Left cardiac atrium (tissue), 4 donors: ENCODE measurements around the gene ARHGAP5. TPM values are rescaled to one million over a fixed set of nuclear protein-coding genes. Genes with fewer than 3 reads are reported as not detected.

Source experiments
- ATAC-seq, 2 donors: fragments of 200-7000 bp; cut with Tn5 transposase; one replicate each; pipeline ENCODE4 v1.9.1; 2020; ENCODE audit warnings: mild to moderate bottlenecking in 2 of 2, moderate library complexity in 2 of 2
- DNase-seq: peaks from one replicate; pipeline ENCODE4 v3.0.0-alpha.2; 2020
- intact Hi-C, 2 donors: fragments of 100-400 bp; cut with DNase I; formaldehyde crosslinking; loops; one replicate each; pipeline versions ENCODE4 v1.14.1 to v1.15.1; 2022 to 2023
- long read RNA-seq: library from polyadenylated mRNA; unstranded; transcript quantifications from one replicate; pipeline ENCODE4 v2.0.0, GENCODE V29; 2021
- total RNA-seq, 2 donors: library from RNA; stranded (reverse); fragmentation: NEBNext Ultra II Directional; extraction: Animal tissue kit (Norgen Biotek cat#: 25700); gene quantifications; one replicate each; pipeline ENCODE4 v1.2.1, GENCODE V29; 2021
- donor health status: DM: no; HTN: yes; CAD: no.
- donor health status: DM: no; HTN: yes; CAD: no; lungs with severe emphysema.
- donor health status: DM: yes; HTN: yes; CAD: no.
- donor health status: Dilated cardiomyopathy.

ARHGAP5 gene, protein sequence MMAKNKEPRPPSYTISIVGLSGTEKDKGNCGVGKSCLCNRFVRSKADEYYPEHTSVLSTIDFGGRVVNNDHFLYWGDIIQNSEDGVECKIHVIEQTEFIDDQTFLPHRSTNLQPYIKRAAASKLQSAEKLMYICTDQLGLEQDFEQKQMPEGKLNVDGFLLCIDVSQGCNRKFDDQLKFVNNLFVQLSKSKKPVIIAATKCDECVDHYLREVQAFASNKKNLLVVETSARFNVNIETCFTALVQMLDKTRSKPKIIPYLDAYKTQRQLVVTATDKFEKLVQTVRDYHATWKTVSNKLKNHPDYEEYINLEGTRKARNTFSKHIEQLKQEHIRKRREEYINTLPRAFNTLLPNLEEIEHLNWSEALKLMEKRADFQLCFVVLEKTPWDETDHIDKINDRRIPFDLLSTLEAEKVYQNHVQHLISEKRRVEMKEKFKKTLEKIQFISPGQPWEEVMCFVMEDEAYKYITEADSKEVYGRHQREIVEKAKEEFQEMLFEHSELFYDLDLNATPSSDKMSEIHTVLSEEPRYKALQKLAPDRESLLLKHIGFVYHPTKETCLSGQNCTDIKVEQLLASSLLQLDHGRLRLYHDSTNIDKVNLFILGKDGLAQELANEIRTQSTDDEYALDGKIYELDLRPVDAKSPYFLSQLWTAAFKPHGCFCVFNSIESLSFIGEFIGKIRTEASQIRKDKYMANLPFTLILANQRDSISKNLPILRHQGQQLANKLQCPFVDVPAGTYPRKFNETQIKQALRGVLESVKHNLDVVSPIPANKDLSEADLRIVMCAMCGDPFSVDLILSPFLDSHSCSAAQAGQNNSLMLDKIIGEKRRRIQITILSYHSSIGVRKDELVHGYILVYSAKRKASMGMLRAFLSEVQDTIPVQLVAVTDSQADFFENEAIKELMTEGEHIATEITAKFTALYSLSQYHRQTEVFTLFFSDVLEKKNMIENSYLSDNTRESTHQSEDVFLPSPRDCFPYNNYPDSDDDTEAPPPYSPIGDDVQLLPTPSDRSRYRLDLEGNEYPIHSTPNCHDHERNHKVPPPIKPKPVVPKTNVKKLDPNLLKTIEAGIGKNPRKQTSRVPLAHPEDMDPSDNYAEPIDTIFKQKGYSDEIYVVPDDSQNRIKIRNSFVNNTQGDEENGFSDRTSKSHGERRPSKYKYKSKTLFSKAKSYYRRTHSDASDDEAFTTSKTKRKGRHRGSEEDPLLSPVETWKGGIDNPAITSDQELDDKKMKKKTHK (N-terminal part only)
- total RNA-seq = 100 to 1,000 TPM; 168 to 181 TPM
- long read RNA-seq, full-length matches to known transcripts = 4 of 41 reads
- long read RNA-seq, partial matches to known transcripts = 34 of 41 reads
- long read RNA-seq, other reads (novel, unspliced or antisense) = 3 of 41 reads

DNA sequence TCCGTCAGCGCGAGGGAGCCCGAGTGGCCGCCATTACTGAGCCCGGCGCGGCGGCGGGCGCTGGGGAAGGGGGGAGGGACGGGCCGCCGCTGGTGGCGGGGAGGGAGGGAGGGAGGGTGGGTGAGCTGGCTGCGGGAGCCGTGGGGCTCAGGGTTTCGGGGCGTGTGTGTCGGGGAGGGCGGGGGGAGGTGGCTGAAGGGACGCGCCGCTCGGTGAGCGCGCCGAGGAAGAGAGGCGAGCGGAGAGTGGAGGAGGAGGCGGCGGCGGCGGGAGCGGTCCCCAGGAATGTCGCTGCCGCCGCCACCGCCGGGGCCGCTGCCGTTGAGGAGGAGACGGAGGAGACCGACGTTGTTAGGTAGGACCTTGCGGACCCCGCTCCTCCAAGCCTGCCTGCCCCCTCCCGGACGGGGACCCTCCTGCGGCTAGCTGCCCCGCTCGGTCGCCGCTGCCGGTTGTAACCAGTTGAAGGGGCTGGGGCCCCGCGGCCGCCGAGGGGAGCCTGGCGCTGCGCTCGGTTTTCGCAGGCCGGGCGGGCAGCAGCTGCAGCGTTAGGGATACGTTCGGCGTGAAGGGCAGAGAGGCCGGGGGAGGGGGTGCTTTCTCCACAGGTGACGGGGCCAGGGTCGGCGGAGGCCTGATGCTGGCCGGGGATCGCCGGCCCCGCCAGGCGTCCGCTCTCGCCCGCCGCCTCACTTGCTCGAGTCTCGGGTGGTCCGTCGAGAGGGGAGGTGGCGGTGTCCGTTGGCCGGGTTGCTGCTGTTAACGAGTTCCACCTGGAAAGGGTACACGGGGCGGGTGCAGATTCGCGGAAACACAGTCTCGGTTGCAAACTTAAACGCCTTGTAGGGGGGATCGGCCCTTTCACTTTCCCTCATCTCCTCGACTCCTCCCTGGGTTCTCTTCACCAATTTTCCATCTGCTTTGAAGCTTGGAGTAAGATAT is at the start of gene ARHGAP5:
Gene ARHGAP5, plus strand, starts transcription at position 224 of the 942 bp plus-strand sequence. CDS start 13,366 bp downstream, outside the sequence.
- DNase-seq (no peak), ATAC-seq (peak; percentile 42 to 49)
- intact Hi-C loops = loop anchor here (2.0 to 10.0 kb wide), 5 partner anchors 81 to 387 kb away; partner anchors contain the start of genes RNU6-7 (in 2 of the 2) and RNU6-8 (in 2 of the 2)

DNA sequence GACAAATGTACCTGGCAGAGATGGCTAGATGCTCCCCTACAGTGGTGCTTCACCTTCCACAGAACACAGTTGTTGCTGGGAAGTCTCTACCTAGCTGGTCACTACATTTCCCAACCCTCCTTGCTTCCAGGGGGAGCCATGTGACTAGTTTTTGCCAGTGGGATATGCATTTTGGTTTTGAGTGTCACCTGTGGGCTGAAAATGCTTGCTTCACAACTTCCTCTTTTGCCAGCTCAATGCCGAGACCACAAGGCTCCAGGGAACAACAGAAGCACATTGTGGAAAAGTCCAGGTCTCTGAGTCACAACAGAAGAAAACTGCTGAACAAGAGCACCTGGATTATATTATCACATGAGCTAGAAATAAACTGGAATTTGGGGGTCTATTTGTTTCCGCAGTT is 48.5 kb upstream of the ARHGAP5 start:
- ATAC-seq (no peak), DNase-seq (no peak)
- intact Hi-C loops = no loop called here

DNA sequence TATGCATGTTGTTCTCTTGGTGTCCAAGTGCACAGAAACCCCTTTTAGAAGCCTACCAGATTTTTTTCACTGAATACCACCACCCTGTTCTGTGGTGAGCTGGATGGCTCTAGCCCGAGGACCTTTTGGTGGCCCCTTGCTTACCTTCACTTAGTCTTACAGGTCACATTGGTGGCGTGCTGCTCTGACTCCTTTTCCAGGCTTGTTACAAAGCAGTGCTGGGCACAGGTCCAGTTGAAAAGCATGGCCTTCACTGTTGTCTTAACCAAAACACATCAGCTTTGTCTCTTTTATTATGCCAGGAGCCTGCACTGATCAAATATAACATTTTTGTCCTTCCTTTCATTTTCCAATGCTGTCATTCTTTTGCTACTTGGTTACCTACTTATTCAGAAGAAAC is 43.6 kb upstream of the ARHGAP5 start:
- intact Hi-C loops = no loop called here
- ATAC-seq = no peak
- no peak for DNase-seq

DNA sequence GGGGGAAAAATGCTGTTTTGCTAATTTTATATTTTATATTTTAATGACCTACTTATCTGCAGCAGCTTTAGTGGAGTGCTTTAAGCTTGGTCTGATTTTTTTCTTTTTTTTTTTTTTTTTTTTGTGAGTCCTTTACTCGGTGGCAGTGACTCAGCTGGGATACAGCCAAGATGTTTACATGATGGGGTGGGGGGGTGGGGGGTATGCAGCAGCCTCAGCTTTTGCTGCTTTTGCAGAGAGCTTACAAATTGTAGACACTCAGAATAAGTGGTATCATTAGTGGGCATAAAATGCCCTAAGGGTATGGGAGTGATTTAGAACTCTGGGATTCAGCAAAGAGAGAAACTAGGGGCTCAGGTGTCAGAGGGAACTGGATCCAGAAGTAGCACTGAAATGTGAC is 38.2 kb upstream of the ARHGAP5 start:
- intact Hi-C loops = no loop called here
- no peak for DNase-seq
- no peak for ATAC-seq

DNA sequence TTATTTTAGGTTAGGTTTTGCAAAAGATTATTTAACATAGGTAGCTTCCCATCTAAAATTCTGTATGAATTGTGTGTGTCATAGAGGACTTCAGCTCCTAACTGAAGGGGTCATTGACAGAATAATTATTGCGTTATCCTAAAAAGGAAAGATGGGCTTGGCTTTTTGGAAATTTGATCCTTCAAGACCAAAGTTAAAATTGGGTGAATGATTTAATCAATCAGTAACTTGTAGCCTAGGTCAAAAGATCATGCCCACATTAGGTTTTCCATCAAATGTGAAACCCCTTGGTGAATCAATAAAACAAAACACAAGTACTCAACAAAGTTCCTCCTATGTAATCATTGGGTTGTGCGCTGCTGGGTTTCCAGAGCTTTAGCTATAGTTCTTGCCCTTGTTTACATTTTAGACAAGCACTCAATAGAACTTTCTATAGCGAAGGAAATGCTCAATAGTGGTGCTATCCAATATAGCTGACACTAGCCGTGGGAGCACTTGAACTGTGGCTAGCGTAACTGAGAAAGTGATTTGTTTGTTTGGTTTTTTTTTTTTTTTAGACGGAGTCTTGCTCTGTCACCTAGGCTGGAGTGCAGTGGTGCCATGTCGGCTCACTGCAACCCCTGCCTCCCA is 37.6 kb upstream of the ARHGAP5 start:
- intact Hi-C loops = no loop called here
- DNase-seq (no peak), ATAC-seq (no peak)

DNA sequence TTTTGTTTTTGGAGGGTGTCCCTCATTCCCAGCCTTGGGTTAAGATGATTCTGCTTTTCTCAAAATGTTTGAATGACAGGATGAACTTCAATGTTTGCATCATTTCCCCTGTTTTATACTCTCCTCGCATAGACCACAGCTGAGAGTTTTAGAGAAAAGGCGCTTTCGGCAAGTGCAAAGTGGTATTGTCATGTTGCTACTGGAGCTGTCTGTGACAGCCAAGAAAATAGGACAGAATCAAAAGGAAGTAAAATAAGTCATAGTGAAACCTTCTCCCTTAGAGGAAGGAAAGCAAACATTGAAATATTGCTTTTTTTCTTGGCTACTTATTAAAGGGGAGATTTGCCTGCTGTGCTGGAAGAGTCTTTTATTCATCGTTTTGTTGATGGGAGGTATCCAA is 33.5 kb upstream of the ARHGAP5 start:
- intact Hi-C loops = no loop called here
- ATAC-seq = peak in 1 of 2 donors; percentile 58
- DNase-seq = no peak

DNA sequence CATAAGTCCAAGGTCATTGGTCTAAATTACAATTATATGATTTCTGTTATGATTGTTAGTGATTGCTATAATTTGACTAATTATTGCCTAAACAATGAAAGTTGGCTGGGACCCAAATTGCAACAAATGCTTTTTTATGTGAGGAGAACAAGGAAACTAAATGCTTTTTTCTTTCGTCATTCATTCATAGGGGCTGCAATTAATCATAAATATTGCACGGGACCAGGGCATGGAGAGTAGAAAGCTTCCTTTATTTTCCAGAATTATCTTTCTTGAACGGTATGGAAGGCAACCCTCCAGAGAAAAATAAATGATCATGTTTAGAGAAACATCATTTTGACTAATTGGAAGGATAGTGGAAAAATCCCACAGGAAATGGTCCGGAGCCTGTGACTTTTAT is 32.6 kb upstream of the ARHGAP5 start:
- ATAC-seq = no peak
- DNase-seq = no peak
- intact Hi-C loops = no loop called here

DNA sequence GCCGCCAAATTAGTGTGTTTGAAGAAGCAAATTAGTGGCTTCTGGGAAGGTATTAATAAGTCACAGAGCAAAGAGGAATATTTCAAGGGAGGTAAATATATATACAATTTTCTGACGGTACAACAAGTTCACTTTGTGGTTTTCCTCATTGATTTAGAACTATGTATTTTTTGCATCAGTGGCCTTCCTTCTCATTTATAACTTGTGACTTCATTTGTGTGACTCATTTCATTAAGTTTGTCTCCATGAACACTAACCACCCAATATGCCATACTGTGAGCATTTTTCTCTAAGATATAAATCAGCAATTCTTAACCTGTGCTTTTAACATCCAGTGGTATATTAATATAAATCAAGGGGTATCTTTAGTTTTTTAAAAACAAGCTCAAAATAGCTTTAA is 29.3 kb upstream of the ARHGAP5 start:
- ATAC-seq (no peak), DNase-seq (no peak)
- intact Hi-C loops = no loop called here

DNA sequence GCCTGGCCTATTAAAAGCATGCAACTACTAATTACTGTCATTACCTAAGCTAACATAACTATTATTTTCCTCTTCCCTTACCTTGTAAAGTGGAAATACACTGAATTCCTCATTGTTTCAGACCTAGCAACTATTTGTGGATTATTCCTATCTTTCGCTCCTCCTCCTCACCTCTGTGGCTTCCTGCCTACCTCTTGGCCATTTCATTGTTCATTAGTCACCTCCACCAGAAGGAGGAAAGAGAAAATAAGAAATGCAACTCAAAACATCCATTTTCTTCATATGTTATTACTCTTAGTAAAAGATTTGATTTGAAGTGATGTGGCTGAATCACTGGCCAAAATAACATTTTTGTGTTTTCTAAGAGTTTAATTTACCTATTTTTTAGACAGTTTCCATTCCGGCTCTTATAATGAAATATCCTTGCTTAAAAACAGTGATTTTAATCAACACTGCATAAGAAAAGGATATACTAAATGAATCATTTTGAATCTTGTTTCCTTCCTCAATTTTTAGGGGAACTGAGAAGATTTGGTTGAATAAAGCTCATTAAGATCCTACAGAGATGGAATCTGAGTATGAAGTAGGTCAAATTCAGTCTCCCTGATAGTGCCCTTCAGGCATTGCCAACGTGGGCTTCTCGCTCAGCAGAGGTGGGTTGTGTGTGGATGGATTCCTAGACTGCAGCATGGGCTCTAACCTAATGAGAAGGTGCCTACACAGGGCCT is 27.6 kb upstream of the ARHGAP5 start:
- intact Hi-C loops = no loop called here
- no peak for ATAC-seq
- no peak for DNase-seq

DNA sequence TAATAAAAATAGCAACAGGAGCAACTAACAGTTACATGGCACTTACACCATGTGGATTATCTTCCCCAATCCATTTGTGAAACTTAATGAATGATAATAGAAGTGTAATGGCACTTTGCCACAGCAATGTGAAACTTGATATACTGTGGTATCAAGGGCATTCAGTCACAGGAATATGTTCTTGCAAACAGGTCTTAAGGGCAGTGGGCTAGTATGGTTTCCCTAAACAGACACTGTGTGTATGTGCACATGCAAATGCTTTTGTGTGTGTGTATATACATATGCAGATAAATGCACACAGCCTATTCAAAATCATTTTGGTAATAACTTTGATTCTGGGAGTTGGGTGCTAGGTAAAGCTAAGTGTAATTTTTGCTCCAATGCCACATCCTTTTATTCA is 26.2 kb upstream of the ARHGAP5 start:
- intact Hi-C loops = no loop called here
- DNase-seq = no peak
- peak in 1 of 2 donors; percentile 33 for ATAC-seq

DNA sequence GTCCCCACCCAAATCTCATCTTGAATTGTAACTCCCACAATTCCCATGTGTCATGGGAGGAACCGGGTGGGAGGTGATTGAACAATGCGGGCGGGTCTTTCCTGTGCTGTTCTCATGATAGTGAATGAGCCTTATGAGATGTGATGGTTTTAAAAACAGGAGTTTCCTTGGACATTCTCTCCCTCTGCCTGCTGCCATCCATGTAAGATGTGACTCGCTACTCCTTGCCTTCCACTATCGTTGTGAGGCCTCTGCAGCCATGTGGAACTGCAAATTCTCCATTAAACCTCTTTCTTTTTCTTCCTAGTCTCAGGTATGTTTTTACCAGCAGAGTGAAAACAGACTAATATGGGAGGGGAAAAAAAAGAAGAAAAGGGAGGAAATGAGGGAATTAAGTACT is 22.6 kb upstream of the ARHGAP5 start:
- intact Hi-C loops = no loop called here
- DNase-seq = no peak

DNA sequence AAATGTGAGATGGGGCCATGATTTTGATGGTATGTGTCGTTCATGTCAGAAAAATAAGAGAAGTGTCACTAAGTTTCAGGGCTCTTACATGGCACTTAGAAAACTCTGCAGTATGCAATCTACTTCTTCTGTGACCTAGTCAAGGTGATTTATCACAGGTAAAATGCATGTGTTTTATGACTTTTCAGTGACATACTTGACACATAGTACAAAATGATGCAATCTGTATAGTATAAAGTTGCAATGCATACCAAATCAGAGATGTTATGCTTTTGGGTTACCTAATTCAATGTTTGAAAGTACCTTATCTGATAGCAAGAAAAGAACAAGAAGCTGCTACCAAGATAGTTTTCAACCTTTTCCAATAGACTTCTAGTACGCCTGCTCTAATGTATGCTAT is 21.9 kb upstream of the ARHGAP5 start:
- intact Hi-C loops = no loop called here
- ATAC-seq = no peak
- DNase-seq = no peak

More for the DNA sequence above, 22.6 kb upstream of the ARHGAP5 start:
- ATAC-seq = no peak

DNA sequence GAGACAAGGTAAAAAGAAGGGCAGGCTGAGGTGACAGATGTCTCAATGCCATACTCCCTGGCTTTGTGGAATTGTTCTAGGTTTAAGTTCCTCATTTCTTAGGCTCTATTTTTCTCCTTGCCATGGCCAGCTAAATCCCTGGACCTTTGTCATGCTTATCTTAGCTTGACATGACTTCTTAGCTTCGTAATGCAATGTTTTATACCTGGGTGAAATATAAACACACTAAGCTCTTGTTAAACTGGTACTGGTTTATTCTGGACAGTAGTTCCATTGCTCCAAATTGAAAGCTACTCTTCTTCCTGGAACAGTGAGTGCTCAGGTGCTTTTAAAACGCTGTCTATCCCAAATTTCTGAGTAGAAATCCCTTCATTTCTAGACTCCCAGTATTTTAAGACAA is 17.4 kb upstream of the ARHGAP5 start:
- intact Hi-C loops = no loop called here
- no peak for DNase-seq
- no peak for ATAC-seq

DNA sequence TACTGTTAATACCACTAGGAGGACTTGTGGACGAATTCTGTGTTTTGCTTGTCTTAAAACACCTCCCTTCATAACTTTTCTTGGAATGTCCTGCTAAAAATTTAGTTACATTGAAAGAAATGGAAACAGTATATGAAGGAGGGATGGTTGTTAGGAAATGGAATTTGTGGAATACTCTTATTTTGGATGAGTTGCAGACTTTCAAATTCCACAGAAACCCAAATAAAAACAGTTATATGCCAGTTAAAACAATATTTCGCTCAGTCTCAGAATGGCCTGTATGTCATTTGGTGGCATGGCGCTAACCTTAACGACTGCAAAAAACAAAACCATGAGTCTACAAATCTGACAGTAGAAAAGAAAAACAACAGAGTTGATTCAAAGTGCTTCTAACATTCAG is 12.2 kb upstream of the ARHGAP5 start:
- no peak for DNase-seq

DNA sequence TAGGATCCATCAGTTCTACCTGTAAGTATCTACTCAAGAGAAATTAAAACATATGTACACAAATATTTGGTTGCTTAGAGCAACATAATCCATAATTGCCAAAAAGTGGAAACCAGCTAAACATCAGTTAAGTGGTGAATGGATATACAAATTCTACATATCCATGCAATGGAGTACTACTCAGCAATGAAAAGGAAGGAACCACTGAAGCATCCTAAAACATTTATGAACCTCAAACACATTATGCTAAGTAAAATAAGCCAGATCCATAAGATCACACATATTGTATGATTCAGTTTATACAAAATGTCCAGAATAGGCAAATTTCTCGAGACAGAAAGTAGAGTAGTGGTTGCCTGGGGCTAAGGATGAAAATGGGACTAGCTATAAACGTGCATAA is 8.4 kb upstream of the ARHGAP5 start:
- no peak for DNase-seq
- intact Hi-C loops = no loop called here
- no peak for ATAC-seq

More for the DNA sequence above, 12.2 kb upstream of the ARHGAP5 start:
- ATAC-seq = no peak
- intact Hi-C loops = no loop called here

DNA sequence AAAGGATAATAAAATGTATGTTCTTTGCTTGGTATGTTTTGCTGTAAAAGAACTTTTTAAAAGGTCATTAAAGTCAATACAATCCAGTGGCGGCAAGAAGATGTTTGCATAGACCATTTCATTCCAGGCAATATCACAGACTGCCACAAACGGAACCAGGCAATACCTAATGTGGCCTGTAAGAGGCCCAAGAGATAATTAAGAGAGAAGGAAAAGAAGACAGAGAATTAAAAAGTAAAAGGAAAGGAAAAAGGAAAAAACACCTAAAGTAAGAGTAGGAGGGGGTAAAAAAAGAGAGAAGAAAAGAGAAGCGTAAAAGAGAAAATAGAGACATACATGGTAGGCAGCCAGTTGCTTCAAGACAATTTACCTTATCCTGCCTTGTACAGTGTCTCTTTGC is 6.8 kb upstream of the ARHGAP5 start:
- ATAC-seq = no peak
- intact Hi-C loops = loop anchor here (10.0 kb wide), 2 partner anchors 135 to 395 kb away; partner anchors contain the start of genes RNU6-7 (in 1 of the 2) and RNU6-8 (in 1 of the 2)
- DNase-seq = no peak

DNA sequence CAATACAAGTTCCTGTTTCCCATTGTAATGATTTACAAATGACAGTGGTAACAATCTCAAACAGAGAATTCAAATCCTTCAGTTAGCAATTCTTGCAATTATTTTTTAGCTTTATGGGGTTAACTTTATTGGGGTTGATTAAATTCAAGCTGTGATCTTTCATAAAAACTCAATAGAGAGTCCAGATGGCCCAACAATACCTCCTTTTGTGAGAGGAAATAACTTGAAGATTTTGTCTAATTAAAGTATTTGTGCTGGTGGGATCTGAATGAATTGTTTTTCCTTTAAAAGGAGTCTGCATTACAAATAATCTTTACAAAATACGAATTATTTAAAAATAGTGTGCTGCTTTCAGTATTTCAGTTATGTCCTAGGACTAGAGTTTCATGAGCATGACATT is 4.4 kb upstream of the ARHGAP5 start:
- DNase-seq (no peak), ATAC-seq (no peak)
- intact Hi-C loops = loop anchor here (2.0 to 10.0 kb wide), 3 partner anchors 132 to 392 kb away; partner anchors contain the start of genes RNU6-7 (in 1 of the 2) and RNU6-8 (in 1 of the 2)
